Measurements from ENCODE around the gene LAP3.

DNA sequence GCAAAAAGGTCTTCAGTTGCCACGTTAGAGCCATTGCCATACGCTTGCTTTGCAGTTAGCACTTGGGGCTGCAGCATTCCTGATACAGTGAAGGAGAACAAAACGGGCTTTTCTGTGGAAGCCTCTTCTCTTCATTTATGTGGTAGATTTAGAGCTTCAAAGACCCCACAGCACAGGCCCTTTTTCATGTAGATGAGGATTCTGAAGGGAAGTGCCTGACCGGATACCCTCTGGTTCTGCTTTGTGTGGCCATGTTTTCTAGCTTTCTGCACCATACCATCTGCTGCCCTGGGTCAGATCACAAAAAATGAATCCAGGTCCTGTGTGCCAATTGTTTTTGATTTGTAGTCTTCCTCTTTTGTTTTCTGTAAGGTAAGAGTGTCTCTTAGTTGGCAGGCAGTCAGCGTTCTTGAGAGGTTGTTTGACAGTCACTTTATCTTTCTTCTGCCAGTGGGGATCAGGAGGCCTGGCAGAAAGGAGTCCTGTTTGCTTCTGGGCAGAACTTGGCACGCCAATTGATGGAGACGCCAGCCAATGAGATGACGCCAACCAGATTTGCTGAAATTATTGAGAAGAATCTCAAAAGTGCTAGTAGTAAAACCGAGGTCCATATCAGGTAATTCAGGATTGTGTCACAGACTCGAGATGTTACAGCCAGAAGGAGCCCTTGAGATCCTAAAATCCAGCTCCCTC, 7.7 kb downstream of the LAP3 start:
- TF ChIP-seq, protein P1, sequence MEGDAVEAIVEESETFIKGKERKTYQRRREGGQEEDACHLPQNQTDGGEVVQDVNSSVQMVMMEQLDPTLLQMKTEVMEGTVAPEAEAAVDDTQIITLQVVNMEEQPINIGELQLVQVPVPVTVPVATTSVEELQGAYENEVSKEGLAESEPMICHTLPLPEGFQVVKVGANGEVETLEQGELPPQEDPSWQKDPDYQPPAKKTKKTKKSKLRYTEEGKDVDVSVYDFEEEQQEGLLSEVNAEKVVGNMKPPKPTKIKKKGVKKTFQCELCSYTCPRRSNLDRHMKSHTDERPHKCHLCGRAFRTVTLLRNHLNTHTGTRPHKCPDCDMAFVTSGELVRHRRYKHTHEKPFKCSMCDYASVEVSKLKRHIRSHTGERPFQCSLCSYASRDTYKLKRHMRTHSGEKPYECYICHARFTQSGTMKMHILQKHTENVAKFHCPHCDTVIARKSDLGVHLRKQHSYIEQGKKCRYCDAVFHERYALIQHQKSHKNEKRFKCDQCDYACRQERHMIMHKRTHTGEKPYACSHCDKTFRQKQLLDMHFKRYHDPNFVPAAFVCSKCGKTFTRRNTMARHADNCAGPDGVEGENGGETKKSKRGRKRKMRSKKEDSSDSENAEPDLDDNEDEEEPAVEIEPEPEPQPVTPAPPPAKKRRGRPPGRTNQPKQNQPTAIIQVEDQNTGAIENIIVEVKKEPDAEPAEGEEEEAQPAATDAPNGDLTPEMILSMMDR (IDR thresholded peaks at IDR 0.05; ENCODE audit: borderline replicate concordance, extremely low read depth, low read length, poor library complexity, severe bottlenecking) = no peak
- TF ChIP-seq EZH2 (IDR thresholded peaks at IDR 0.05; ENCODE audit: borderline replicate concordance, low read depth, low read length, severe bottlenecking) = no peak

Measured in DND-41 (cell line).